Measurements from ENCODE around the gene MS4A12. TPM values are rescaled to one million over a fixed set of nuclear protein-coding genes. Genes with fewer than 3 reads are reported as not detected.

MS4A12 gene
- total RNA-seq, 1 donor from 2014 or later: not detected

- peaks cover 3% of the 10 kb centered on the region for H3K27me3 Mint-ChIP-seq (ENCODE audit: low read depth)
Observed at GRCh38 chr11:60511393-60511792, 18.8 kb downstream of the MS4A12 start.

GRCh38 chr11:60512651-60513225 is 20.2 kb downstream of the MS4A12 start:
- no peak overlapping the region for H3K4me3 Mint-ChIP-seq (ENCODE audit: unreplicated experiment)
- H3K36me3 Mint-ChIP-seq (ENCODE audit: low read depth): no peaks in the 10 kb centered on the region
- DNase-seq (ENCODE audit: low spot score): no peak
- H3K4me1 Mint-ChIP-seq (ENCODE audit: low read depth): no peaks in the 10 kb centered on the region
- peaks cover 3% of the 10 kb centered on the region for H3K27me3 Mint-ChIP-seq (ENCODE audit: low read depth)
- no peak for TF ChIP-seq CTCF (IDR thresholded peaks at IDR 0.05)
- H3K9me3 Mint-ChIP-seq (ENCODE audit: low read depth): no peaks in the 10 kb centered on the region
- no peak overlapping the region for H3K27ac Mint-ChIP-seq (ENCODE audit: unreplicated experiment)

More at GRCh38 chr11:60511393-60511792, 18.8 kb downstream of the MS4A12 start:
- no peak for TF ChIP-seq CTCF (IDR thresholded peaks at IDR 0.05)
- Mint-ChIP-seq H3K27ac (ENCODE audit: unreplicated experiment) (no peak overlapping the region), H3K36me3 (ENCODE audit: low read depth) (no peaks in the 10 kb centered on the region), H3K4me3 (ENCODE audit: unreplicated experiment) (no peak overlapping the region), H3K9me3 (ENCODE audit: low read depth) (no peaks in the 10 kb centered on the region), H3K4me1 (ENCODE audit: low read depth) (no peaks in the 10 kb centered on the region)
- no peak for DNase-seq (ENCODE audit: low spot score)

GRCh38 chr11:60513496-60514460 is 21.2 kb downstream of the MS4A12 start:
- H3K27ac Mint-ChIP-seq (ENCODE audit: unreplicated experiment): no peak overlapping the region

GRCh38 chr11:60515144-60515855 is 22.7 kb downstream of the MS4A12 start, which contains the start of gene MS4A13:
MS4A13 (plus strand) TSS chr11:60515392; CDS start chr11:60518084, 2,692 bp downstream.
- H3K9me3 Mint-ChIP-seq (ENCODE audit: low read depth): peaks cover 4% of the 10 kb centered on the region
- peaks cover 10% of the 10 kb centered on the region for H3K27me3 Mint-ChIP-seq (ENCODE audit: low read depth)

More at GRCh38 chr11:60513496-60514460, 21.2 kb downstream of the MS4A12 start:
- H3K36me3 Mint-ChIP-seq (ENCODE audit: low read depth): no peaks in the 10 kb centered on the region
- no peak overlapping the region for H3K4me3 Mint-ChIP-seq (ENCODE audit: unreplicated experiment)
- peaks cover 7% of the 10 kb centered on the region for H3K27me3 Mint-ChIP-seq (ENCODE audit: low read depth)
- H3K4me1 Mint-ChIP-seq (ENCODE audit: low read depth): no peaks in the 10 kb centered on the region
- DNase-seq (ENCODE audit: low spot score): no peak
- no peak for TF ChIP-seq CTCF (IDR thresholded peaks at IDR 0.05)
- no peaks in the 10 kb centered on the region for H3K9me3 Mint-ChIP-seq (ENCODE audit: low read depth)

More at GRCh38 chr11:60515144-60515855, 22.7 kb downstream of the MS4A12 start, which contains the start of gene MS4A13:
- Mint-ChIP-seq H3K4me1 (ENCODE audit: low read depth) (no peaks in the 10 kb centered on the region), H3K36me3 (ENCODE audit: low read depth) (no peaks in the 10 kb centered on the region), H3K4me3 (ENCODE audit: unreplicated experiment) (no peak within 1 kb of the TSS), H3K27ac (ENCODE audit: unreplicated experiment) (no peak within 1 kb of the TSS)
- no peak for DNase-seq (ENCODE audit: low spot score)
- no peak for TF ChIP-seq CTCF (IDR thresholded peaks at IDR 0.05)

Measured in chondrocyte (in vitro differentiated cells).